Esophagus muscularis mucosa (tissue), 4 donors: ENCODE results near the gene MEIS1. TPM values are rescaled to one million over a fixed set of nuclear protein-coding genes. Genes with fewer than 3 reads are reported as not detected.
A peak's percentile ranks its signal among the peaks of the same experiment; 100 is the strongest.

ENCODE experiments used
- DNase-seq: peaks from one replicate; pipeline ENCODE4 v3.0.0-alpha.2; 2017; ENCODE audit errors: extremely low spot score
- H3K27ac ChIP-seq, 4 donors: fragments of 200-600 bp; sonication (generic); replicated peaks in 1 of 4; 1 replicate in 3 of 4; 2 replicates in 1 of 4; pipeline ENCODE4 v1.5.1; 2016 to 2019; ENCODE audit warnings: mild to moderate bottlenecking in 1 of 4
- H3K27me3 ChIP-seq, 4 donors: fragments of 200-600 bp; sonication (generic); one replicate each; pipeline versions ENCODE4 v1.5.1 to v1.6.0; 2016 to 2019
- H3K36me3 ChIP-seq, 4 donors: fragments of 200-600 bp; sonication (generic); one replicate each; pipeline ENCODE4 v1.5.1; 2016 to 2019
- H3K4me1 ChIP-seq, 4 donors: fragments of 200-600 bp; sonication (generic); one replicate each; pipeline ENCODE4 v1.5.1; 2016 to 2019
- H3K4me3 ChIP-seq, 4 donors: fragments of 200-600 bp; sonication (generic); 1 replicate in 2 of 4; 2 replicates in 2 of 4; pipeline ENCODE4 v1.5.1; 2016 to 2019; ENCODE audit warnings: mild to moderate bottlenecking in 4 of 4, moderate library complexity in 1 of 4
- H3K9me3 ChIP-seq, 4 donors: fragments of 200-600 bp; sonication (generic); 1 replicate in 3 of 4; 2 replicates in 1 of 4; pipeline ENCODE4 v1.5.1; 2016 to 2019
- EP300 ChIP-seq: sonication (generic); formaldehyde crosslinking; IDR thresholded peaks from one replicate; pipeline ENCODE4 v1.6.1; 2017; ENCODE audit warnings: antibody characterized with exemption
- POLR2A ChIP-seq: fragments of 450-650 bp; IDR thresholded peaks from one replicate; pipeline ENCODE4 v1.6.1; 2017; ENCODE audit warnings: antibody characterized with exemption, moderate library complexity, mild to moderate bottlenecking, low read depth
- POLR2AphosphoS5 ChIP-seq, 2 donors: sonication (generic); formaldehyde crosslinking; IDR thresholded peaks; one replicate each; pipeline ENCODE4 v1.6.1; 2017; ENCODE audit warnings: antibody characterized with exemption in 2 of 2
- WGBS: methylation state at CpG from one replicate; pipeline ENCODE4 v1.1.5; 2018; 5-methylcytosine and 5-hydroxymethylcytosine counted together
- intact Hi-C: fragments of 100-400 bp; cut with DNase I; formaldehyde crosslinking; loops from one replicate; pipeline ENCODE4 v1.15.1; 2023
- total RNA-seq, 4 donors: library from RNA; depleted of rRNA; stranded (reverse); fragments of >200 nt; gene quantifications; one replicate each; pipeline versions ENCODE4 v1.1.0 to v1.2.1, GENCODE V29; 2016
- TF ChIP-seq, protein P1 (sequence below), 3 experiments: fragments of 200-600 bp in 2 of 3; fragments of 450-650 bp in 1 of 3; sonication (generic) in 2 of 3; IDR thresholded peaks; one replicate each; pipeline ENCODE4 v1.5.1; 2017 to 2019; ENCODE audit warnings: antibody characterized with exemption in 3 of 3, mild to moderate bottlenecking in 2 of 3, moderate library complexity in 1 of 3

MEIS1 gene
- total RNA-seq, 4 donors from 2014 or later, result 89.8 to 166 (median 132) TPM

DNA sequence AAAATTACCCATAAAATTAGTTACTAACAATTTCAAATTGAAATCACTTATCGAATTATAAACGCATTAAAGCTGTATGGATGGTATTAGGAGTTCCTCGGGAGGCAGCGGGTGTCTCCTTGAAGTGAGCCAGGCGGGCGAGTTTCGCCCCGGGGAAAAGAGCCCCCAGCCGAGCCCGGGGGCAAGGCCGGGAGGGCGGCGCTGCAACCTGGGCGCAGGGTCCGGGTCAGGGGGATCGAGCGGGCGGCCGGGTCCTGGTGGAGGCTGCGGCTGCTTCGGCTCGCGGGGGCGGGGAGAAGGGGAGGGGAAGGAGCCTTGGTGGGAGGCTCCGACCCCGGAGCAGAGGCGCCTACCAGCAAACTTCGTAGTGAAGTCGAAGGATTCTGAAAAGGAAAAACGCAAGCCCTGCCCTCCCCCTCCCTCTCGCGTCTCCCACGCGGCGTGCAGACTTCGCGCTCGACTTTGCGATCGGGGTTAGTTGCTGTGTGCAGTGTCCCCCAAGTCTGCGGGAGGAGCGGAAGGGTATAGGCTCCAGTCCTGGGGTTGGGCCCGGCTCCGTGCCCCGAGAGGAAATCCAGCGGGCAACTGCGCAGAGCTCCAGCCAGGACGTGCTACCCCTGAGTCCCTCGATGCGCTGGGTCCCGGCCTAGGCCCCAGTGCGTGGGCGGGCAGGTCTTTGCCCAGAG, 140.8 kb downstream of the MEIS1 start:
- WGBS, result 9% methylated on average over 27 of the region's 53 CpGs
- H3K27ac ChIP-seq, result peak overlapping the region; percentile 95 to 98 (median 97)
- peak overlapping the region; percentile 65 to 73 (median 68) for H3K4me3 ChIP-seq
- H3K4me1 ChIP-seq, result peaks cover 22 to 92% (median 67%) of the 10 kb centered on the region in 4 donors
- no peak for TF ChIP-seq EP300
- TF ChIP-seq POLR2AphosphoS5 (IDR thresholded peaks at IDR 0.05), result peak; percentile 40 to 70
- intact Hi-C loops, result loop anchor here (5.0 to 10.0 kb wide), 4 partner anchors 749 to 1267 kb away; partner anchors contain the start of gene ETAA1
- H3K36me3 ChIP-seq, result peaks cover 4 to 16% (median 11%) of the 10 kb centered on the region in 4 donors
- DNase-seq, result no peak
- peaks cover 0 to 33% (median 4%) of the 10 kb centered on the region in 4 donors for H3K27me3 ChIP-seq
- H3K9me3 ChIP-seq, result no peaks in the 10 kb centered on the region

DNA sequence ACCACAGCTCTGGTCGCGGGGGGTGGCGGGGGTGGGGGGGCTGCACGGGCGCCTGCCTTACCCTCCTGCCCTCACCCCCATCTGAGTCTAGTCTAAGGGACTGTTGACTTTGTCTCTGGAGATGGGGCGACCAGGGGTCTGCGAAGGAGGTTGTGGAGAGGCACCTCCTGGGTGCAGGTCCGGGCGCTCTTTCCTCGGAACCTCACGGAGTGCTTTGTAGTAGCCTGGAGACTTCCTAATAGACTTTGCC, 141.3 kb downstream of the MEIS1 start:
- intact Hi-C loops, result loop anchor here (5.0 to 10.0 kb wide), 4 partner anchors 749 to 1266 kb away; partner anchors contain the start of gene ETAA1
- Histone ChIP-seq H3K27me3 (peaks cover 0 to 34% (median 4%) of the 10 kb centered on the region in 4 donors), H3K27ac (peak overlapping the region; percentile 95 to 98 (median 97)), H3K4me3 (peak overlapping the region; percentile 65 to 73 (median 68)), H3K36me3 (peaks cover under 1 to 11% (median 7%) of the 10 kb centered on the region in 4 donors), H3K9me3 (no peaks in the 10 kb centered on the region), H3K4me1 (peaks cover 22 to 89% (median 67%) of the 10 kb centered on the region in 4 donors)
- DNase-seq, result no peak
- 16% methylated on average over 9 of the region's 11 CpGs for WGBS
- TF ChIP-seq, protein P1, sequence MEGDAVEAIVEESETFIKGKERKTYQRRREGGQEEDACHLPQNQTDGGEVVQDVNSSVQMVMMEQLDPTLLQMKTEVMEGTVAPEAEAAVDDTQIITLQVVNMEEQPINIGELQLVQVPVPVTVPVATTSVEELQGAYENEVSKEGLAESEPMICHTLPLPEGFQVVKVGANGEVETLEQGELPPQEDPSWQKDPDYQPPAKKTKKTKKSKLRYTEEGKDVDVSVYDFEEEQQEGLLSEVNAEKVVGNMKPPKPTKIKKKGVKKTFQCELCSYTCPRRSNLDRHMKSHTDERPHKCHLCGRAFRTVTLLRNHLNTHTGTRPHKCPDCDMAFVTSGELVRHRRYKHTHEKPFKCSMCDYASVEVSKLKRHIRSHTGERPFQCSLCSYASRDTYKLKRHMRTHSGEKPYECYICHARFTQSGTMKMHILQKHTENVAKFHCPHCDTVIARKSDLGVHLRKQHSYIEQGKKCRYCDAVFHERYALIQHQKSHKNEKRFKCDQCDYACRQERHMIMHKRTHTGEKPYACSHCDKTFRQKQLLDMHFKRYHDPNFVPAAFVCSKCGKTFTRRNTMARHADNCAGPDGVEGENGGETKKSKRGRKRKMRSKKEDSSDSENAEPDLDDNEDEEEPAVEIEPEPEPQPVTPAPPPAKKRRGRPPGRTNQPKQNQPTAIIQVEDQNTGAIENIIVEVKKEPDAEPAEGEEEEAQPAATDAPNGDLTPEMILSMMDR (IDR thresholded peaks at IDR 0.05), result no peak
- TF ChIP-seq POLR2A (no peak), POLR2AphosphoS5 (IDR thresholded peaks at IDR 0.05) (no peak), EP300 (no peak)

DNA sequence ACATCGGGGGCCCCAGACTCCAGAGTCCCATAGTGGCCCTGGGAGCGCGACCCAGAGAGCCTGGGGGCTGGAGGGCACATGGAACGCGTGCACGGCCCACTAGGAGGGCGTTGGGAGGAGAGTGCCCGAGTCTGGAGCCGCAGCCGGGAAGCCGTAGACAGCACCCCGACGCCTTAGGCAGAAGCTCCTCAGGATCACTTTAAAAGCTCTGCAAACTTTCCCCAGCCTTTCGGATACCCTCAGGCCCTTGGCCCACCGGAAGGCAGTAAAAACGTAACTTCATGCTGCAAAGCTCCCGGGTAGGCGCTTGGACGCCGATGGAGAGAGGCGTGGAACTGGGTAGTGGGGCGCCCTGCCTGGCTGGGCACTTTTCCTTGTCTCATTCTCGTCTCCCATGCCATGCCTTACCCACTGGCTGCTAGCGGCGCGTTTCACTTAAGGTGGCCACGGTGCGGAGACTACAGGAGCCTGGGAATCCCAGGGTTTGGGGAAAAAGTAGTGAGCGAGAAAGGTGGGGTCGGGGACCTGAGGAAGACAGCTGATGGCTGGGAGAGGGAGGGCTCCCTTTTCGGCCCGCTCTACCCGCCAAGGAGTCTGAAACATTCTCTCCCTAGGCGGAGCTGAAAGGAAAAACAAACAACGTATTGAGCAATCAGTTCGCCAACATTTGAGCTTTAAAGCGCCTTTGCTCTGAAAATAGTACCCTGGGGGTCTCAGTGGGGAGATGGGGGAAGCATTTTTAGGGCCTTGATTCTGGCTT, 141.8 kb downstream of the MEIS1 start:
- DNase-seq, result no peak
- H3K27me3 ChIP-seq, result peaks cover 0 to 39% (median 4%) of the 10 kb centered on the region in 4 donors
- H3K9me3 ChIP-seq, result no peaks in the 10 kb centered on the region
- peaks cover 0 to 6% (median 3%) of the 10 kb centered on the region in 4 donors for H3K36me3 ChIP-seq
- H3K4me1 ChIP-seq, result peaks cover 24 to 90% (median 71%) of the 10 kb centered on the region in 4 donors
- H3K4me3 ChIP-seq, result peak overlapping the region; percentile 65 to 73 (median 68)
- H3K27ac ChIP-seq, result peak overlapping the region; percentile 95 to 98 (median 97)
- WGBS, result 6% methylated on average over 31 of the region's 37 CpGs
- intact Hi-C loops, result loop anchor here (5.0 to 10.0 kb wide), 4 partner anchors 748 to 1266 kb away; partner anchors contain the start of gene ETAA1
- TF ChIP-seq POLR2AphosphoS5 (IDR thresholded peaks at IDR 0.05) (peak; percentile 6 to 70), EP300 (no peak), POLR2A (no peak)

DNA sequence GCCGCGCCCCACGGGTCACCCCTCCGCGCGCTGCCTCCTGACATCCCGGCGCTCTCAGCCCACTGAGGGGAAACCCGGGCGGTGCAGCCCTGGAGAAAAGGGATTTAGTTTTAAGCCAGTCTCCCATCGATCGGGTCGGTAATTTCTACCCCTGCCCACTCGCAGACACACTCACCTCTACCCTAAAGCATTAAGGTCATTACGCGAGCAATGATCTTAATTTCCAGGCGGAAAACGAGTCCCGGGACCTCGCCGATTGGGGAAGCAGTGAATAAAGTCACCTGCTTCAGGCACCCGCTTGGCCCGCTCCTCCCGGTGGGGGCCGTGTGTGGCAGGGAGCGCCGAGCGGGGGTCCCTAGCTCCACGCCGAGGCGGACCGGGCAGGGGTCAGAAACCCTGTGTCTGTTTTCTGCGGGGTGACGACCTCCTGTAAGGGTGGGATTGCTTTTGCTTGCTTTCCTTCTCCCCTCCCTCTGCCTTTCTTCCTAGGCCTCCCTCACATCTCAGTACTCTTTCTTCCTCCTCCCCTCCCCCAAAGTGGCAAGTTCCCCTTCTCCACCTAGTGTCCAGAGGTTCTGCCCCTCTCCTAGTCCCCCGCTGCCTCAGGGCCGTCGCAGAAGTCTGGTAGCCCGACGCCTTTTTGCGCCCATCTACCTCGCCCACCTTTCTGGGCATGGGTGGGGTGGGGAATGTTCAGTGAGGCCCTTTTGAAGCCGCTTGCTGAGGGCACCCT, 142.6 kb downstream of the MEIS1 start:
- intact Hi-C loops, result loop anchor here (2.0 to 10.0 kb wide), 5 partner anchors 139 to 1265 kb away; partner anchors contain the start of gene ETAA1
- peak overlapping the region; percentile 95 to 98 (median 97) for H3K27ac ChIP-seq
- 6% methylated on average over 40 of the region's 42 CpGs for WGBS
- DNase-seq, result no peak
- H3K36me3 ChIP-seq, result no peaks in the 10 kb centered on the region
- H3K27me3 ChIP-seq, result peaks cover 0 to 46% (median 4%) of the 10 kb centered on the region in 4 donors
- peak in 1 of 2 donors; percentile 17 for TF ChIP-seq POLR2AphosphoS5 (IDR thresholded peaks at IDR 0.05)
- no peak for TF ChIP-seq POLR2A
- TF ChIP-seq, protein P1 (IDR thresholded peaks at IDR 0.05), result peak in 2 of 3 experiments; percentile 7 to 16
- H3K4me3 ChIP-seq, result peak overlapping the region; percentile 65 to 73 (median 68)
- H3K9me3 ChIP-seq, result no peaks in the 10 kb centered on the region
- peaks cover 26 to 87% (median 69%) of the 10 kb centered on the region in 4 donors for H3K4me1 ChIP-seq

DNA sequence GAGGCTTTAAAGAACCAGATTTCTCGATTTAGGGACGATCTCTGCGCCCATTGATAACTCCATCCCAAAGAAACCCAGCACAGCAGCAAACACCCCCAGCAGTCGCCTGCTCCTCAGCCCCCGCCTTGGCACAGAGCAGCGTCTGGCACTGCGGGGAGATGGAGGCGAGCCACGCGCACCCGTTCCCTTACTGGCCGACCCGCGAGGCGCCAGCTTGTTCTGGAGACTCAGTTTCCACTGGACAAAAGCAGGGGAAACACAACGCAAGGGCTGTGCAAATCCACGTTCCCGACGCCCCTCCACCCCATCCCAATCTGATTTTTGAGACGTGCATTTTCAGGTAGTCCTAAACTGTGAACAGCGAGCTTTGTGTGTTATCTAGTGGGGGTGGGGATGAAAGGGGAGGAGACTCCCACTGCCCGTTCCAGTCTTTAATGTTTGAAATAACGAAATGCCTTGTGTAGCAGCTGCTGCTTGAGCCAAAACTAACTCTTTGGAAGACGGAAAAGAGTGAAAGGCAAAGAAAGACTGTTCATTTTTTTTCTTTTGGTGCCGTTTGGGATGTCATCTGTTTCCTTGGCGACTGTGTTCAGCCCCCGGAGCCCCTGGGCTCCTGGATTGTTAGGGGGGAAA, 143.2 kb downstream of the MEIS1 start:
- 5% methylated on average over 12 of the region's 27 CpGs for WGBS
- Histone ChIP-seq H3K27ac (peak overlapping the region; percentile 95 to 98 (median 97)), H3K9me3 (no peaks in the 10 kb centered on the region), H3K4me1 (peaks cover 26 to 85% (median 65%) of the 10 kb centered on the region in 4 donors), H3K4me3 (peak overlapping the region; percentile 65 to 73 (median 68)), H3K27me3 (peaks cover 0 to 52% (median 6%) of the 10 kb centered on the region in 4 donors), H3K36me3 (no peaks in the 10 kb centered on the region)
- intact Hi-C loops, result loop anchor here (2.0 to 10.0 kb wide), 5 partner anchors 139 to 1264 kb away; partner anchors contain the start of gene ETAA1
- TF ChIP-seq, protein P1 (IDR thresholded peaks at IDR 0.05), result peak in 1 of 3 experiments; percentile 1
- TF ChIP-seq POLR2AphosphoS5 (IDR thresholded peaks at IDR 0.05) (peak in 1 of 2 donors; percentile 60), POLR2A (no peak), EP300 (no peak)
- DNase-seq, result no peak
